HEK293 (cell line): ENCODE measurements around the gene KRT81.

Experiments used
- CTCF ChIA-PET: fragments of 350-600 bp; formaldehyde crosslinking; extraction: SDS; loops from one replicate; lab custom pipeline; 2021; ENCODE audit warnings: antibody characterized with exemption; lab: Yijun Ruan, JAX
- POLR2A ChIA-PET: fragments of 300-600 bp; formaldehyde crosslinking; extraction: SDS; loops from one replicate; lab custom pipeline; 2020; ENCODE audit warnings: antibody characterized with exemption, inconsistent platforms; lab: Yijun Ruan, JAX
- H3K27ac ChIP-seq: fragments of 200-500 bp; sonication (Bioruptor generic); 2 replicates; pipeline ENCODE4 v1.5.1; 2014; ENCODE audit warnings: low read depth, low read length, control low read depth, inconsistent platforms; ENCODE audit errors: extremely low read depth
- H3K36me3 ChIP-seq, 2 experiments: fragments of 200-500 bp in 1 of 2; sonication (Bioruptor generic) in 1 of 2; 1 replicate in 1 of 2; 2 replicates in 1 of 2; pipeline ENCODE4 v1.5.1; 2014 to 2017; ENCODE audit warnings: inconsistent platforms in 2 of 2, low read length in 2 of 2; ENCODE audit not compliant: control insufficient read depth in 2 of 2, insufficient read depth in 1 of 2
- H3K4me1 ChIP-seq: fragments of 200-500 bp; sonication (Bioruptor generic); 2 replicates; pipeline ENCODE4 v1.5.1; 2014; ENCODE audit warnings: mild to moderate bottlenecking, low read length, inconsistent platforms; ENCODE audit not compliant: control insufficient read depth, insufficient read depth
- H3K4me3 ChIP-seq: 2 replicates; pipeline ENCODE4 v1.5.1; 2011; ENCODE audit warnings: low read depth, mild to moderate bottlenecking, control low read depth, low read length, moderate library complexity
- H3K9me3 ChIP-seq: fragments of 200-500 bp; sonication (Bioruptor generic); 2 replicates; pipeline ENCODE4 v1.5.1; 2014; ENCODE audit warnings: low read depth, low read length, inconsistent platforms; ENCODE audit not compliant: control insufficient read depth, insufficient read depth
- INSM2 ChIP-seq: fragments of 450-650 bp; formaldehyde crosslinking; IDR thresholded peaks from 2 replicates; pipeline ENCODE4 v1.5.1; 2016; ENCODE audit warnings: missing biosample characterization, missing genetic modification characterization
- WT1 ChIP-seq: fragments of 450-650 bp; formaldehyde crosslinking; IDR thresholded peaks from 2 replicates; pipeline ENCODE4 v1.5.1; 2016; ENCODE audit warnings: missing biosample characterization, missing genetic modification characterization
- ZBTB17 ChIP-seq: fragments of 450-650 bp; formaldehyde crosslinking; IDR thresholded peaks from 2 replicates; pipeline ENCODE4 v1.5.1; 2016; ENCODE audit warnings: missing biosample characterization, missing genetic modification characterization
- ZIC2 ChIP-seq: fragments of 450-650 bp; formaldehyde crosslinking; IDR thresholded peaks from 2 replicates; pipeline ENCODE4 v1.5.1; 2016; ENCODE audit warnings: missing biosample characterization, missing genetic modification characterization
- ZNF155 ChIP-seq: fragments of 450-650 bp; formaldehyde crosslinking; IDR thresholded peaks from 2 replicates; pipeline ENCODE4 v1.5.1; 2016; ENCODE audit warnings: missing biosample characterization, missing genetic modification characterization
- ZNF169 ChIP-seq: fragments of 450-650 bp; formaldehyde crosslinking; IDR thresholded peaks from 2 replicates; pipeline ENCODE4 v1.5.1; 2016; ENCODE audit warnings: missing biosample characterization, missing genetic modification characterization
- ZNF280C ChIP-seq: fragments of 450-650 bp; formaldehyde crosslinking; IDR thresholded peaks from 2 replicates; pipeline ENCODE4 v1.5.1; 2016; ENCODE audit warnings: missing biosample characterization, missing genetic modification characterization
- ZNF311 ChIP-seq: fragments of 450-650 bp; formaldehyde crosslinking; IDR thresholded peaks from 2 replicates; pipeline ENCODE4 v1.5.1; 2017; ENCODE audit warnings: missing biosample characterization, missing genetic modification characterization, borderline replicate concordance
- ZNF324 ChIP-seq: fragments of 450-650 bp; formaldehyde crosslinking; IDR thresholded peaks from 2 replicates; pipeline ENCODE4 v1.5.1; 2016; ENCODE audit warnings: missing biosample characterization, missing genetic modification characterization
- ZNF335 ChIP-seq: fragments of 450-650 bp; formaldehyde crosslinking; conservative IDR thresholded peaks from 2 replicates; pipeline ENCODE4 v1.5.1; 2016; ENCODE audit warnings: missing biosample characterization, missing genetic modification characterization
- ZNF341 ChIP-seq: fragments of 450-650 bp; formaldehyde crosslinking; IDR thresholded peaks from 2 replicates; pipeline ENCODE4; 2016; ENCODE audit warnings: low read depth, missing biosample characterization, missing genetic modification characterization
- ZNF426 ChIP-seq: fragments of 450-650 bp; formaldehyde crosslinking; IDR thresholded peaks from 2 replicates; pipeline ENCODE4 v1.5.1; 2017; ENCODE audit warnings: missing biosample characterization, missing genetic modification characterization, mild to moderate bottlenecking, inconsistent platforms, moderate library complexity
- ZNF513 ChIP-seq: fragments of 450-650 bp; IDR thresholded peaks from 2 replicates; pipeline ENCODE4 v1.5.1; 2018; ENCODE audit warnings: missing biosample characterization, missing genetic modification characterization
- ZNF529 ChIP-seq: fragments of 450-650 bp; formaldehyde crosslinking; IDR thresholded peaks from 2 replicates; pipeline ENCODE4 v1.5.1; 2017; ENCODE audit warnings: missing genetic modification characterization, missing biosample characterization; ENCODE audit not compliant: insufficient replicate concordance
- ZNF626 ChIP-seq: fragments of 450-650 bp; sonication (Bioruptor Pico); formaldehyde crosslinking; IDR thresholded peaks from 2 replicates; pipeline ENCODE4 v1.5.1; 2018; ENCODE audit warnings: missing biosample characterization, missing genetic modification characterization, inconsistent platforms
- ZNF639 ChIP-seq: fragments of 450-650 bp; formaldehyde crosslinking; IDR thresholded peaks from 2 replicates; pipeline ENCODE4 v1.5.1; 2016; ENCODE audit warnings: missing biosample characterization, missing genetic modification characterization
- ZNF692 ChIP-seq: fragments of 450-650 bp; formaldehyde crosslinking; IDR thresholded peaks from 2 replicates; pipeline ENCODE4 v1.5.1; 2016; ENCODE audit warnings: missing biosample characterization, missing genetic modification characterization
- ZNF76 ChIP-seq: fragments of 450-650 bp; formaldehyde crosslinking; IDR thresholded peaks from 2 replicates; pipeline ENCODE4; 2016; ENCODE audit warnings: low read depth, missing biosample characterization, missing genetic modification characterization, borderline replicate concordance
- ZNF768 ChIP-seq: fragments of 450-650 bp; formaldehyde crosslinking; IDR thresholded peaks from 2 replicates; pipeline ENCODE4 v1.5.1; 2018; ENCODE audit warnings: missing biosample characterization, mild to moderate bottlenecking, missing genetic modification characterization

Gene KRT81

GRCh38 chr12:52262286-52262685, 29.0 kb downstream of the KRT81 start (continued):
- no peak for TF ChIP-seq ZNF280C (tag by site-specific recombination)
- no peak for TF ChIP-seq ZNF768 (tag by site-specific recombination)
- TF ChIP-seq, all 188 proteins: peak for 0

- peak overlapping the region; percentile 28; the same call in 1 of the 2 replicates for H3K27ac ChIP-seq
- POLR2A ChIA-PET = no interaction called here
- no peaks in the 10 kb centered on the region for H3K9me3 ChIP-seq
- no peaks in the 10 kb centered on the region for H3K36me3 ChIP-seq
- peaks cover 18% of the 10 kb centered on the region for H3K4me1 ChIP-seq
- H3K4me3 ChIP-seq = no peak overlapping the region
- no peak for TF ChIP-seq ZNF311 (tag by site-specific recombination)
- peak; percentile 50; the same call in 1 of the 2 replicates for TF ChIP-seq ZNF341 (tag by site-specific recombination)
- TF ChIP-seq ZBTB17 (tag by site-specific recombination) = 0 out of 2 replicates have a peak, but pooled peaks have one; percentile 18
- no peak for TF ChIP-seq ZNF529 (tag by site-specific recombination)
- no peak for TF ChIP-seq ZNF155
- TF ChIP-seq ZNF639 (tag by site-specific recombination) = no peak
- TF ChIP-seq ZNF76 (tag by site-specific recombination) = no peak
- TF ChIP-seq ZNF513 = peak; percentile 96
- TF ChIP-seq ZNF169 (tag by site-specific recombination) = no peak
- TF ChIP-seq ZNF692 = peak; percentile 14; the same call in 1 of the 2 replicates
- peak; percentile 50 for TF ChIP-seq ZNF335 (tag by site-specific recombination)
- no peak for TF ChIP-seq ZIC2 (tag by site-specific recombination)
- CTCF ChIA-PET = interaction anchor here (1.1 to 1.6 kb wide), 2 partner anchors 9 to 58 kb away, joined by 3 to 4 read pairs; no protein-coding TSS in a partner anchor
Observed at GRCh38 chr12:52261208-52261484, 30.2 kb downstream of the KRT81 start.

GRCh38 chr12:52260361-52261207, 30.8 kb downstream of the KRT81 start:
- no peaks in the 10 kb centered on the region for H3K9me3 ChIP-seq
- peak overlapping the region; percentile 22; the same call in 1 of the 2 replicates for H3K27ac ChIP-seq
- H3K4me1 ChIP-seq = peaks cover 18% of the 10 kb centered on the region
- H3K4me3 ChIP-seq = no peak overlapping the region
- ChIA-PET CTCF (interaction anchor here (0.6 to 2.2 kb wide), 10 partner anchors 7 to 117 kb away, joined by 3 to 7 read pairs (median 4); no protein-coding TSS in a partner anchor), POLR2A (no interaction called here)
- no peaks in the 10 kb centered on the region for H3K36me3 ChIP-seq
- TF ChIP-seq ZNF626 (tag by site-specific recombination) (no peak), ZNF639 (tag by site-specific recombination) (no peak), ZIC2 (tag by site-specific recombination) (0 out of 2 replicates have a peak, but pooled peaks have one; percentile 38), ZNF426 (tag by site-specific recombination) (no peak), ZNF513 (no peak), WT1 (tag by site-specific recombination) (peak; percentile 61; the same call in 1 of the 2 replicates), INSM2 (tag by site-specific recombination) (no peak), ZNF324 (tag by site-specific recombination) (no peak)
